Esophagus (tissue), 2 donors: Measurements from ENCODE around the gene TRIM4. TPM values are rescaled to one million over a fixed set of nuclear protein-coding genes. Genes with fewer than 3 reads are reported as not detected.
A peak's percentile ranks its signal among the peaks of the same experiment; 100 is the strongest.
"Not testable (repeated sequence)": the region's sequence is repeated elsewhere in the genome, so short reads cannot be mapped to it uniquely, and the experiment has no call there.

Experiments
- H3K27ac ChIP-seq, 2 donors: one replicate each; pipeline ENCODE4 v1.5.1; 2013; ENCODE audit warnings: low read depth in 2 of 2, mild to moderate bottlenecking in 2 of 2, inconsistent platforms in 1 of 2, low read length in 1 of 2, moderate library complexity in 1 of 2
- H3K27me3 ChIP-seq, 2 donors: one replicate each; pipeline ENCODE4 v1.6.1; 2013; ENCODE audit warnings: low read length in 2 of 2, control low read depth in 1 of 2, mild to moderate bottlenecking in 1 of 2; ENCODE audit not compliant: insufficient read depth in 2 of 2, control insufficient read depth in 1 of 2
- H3K36me3 ChIP-seq, 2 donors: one replicate each; pipeline ENCODE4 v1.6.1; 2013; ENCODE audit warnings: low read length in 1 of 2; ENCODE audit not compliant: control insufficient read depth in 2 of 2, insufficient read depth in 2 of 2
- H3K4me1 ChIP-seq, 2 donors: one replicate each; pipeline ENCODE4 v1.6.1; 2013; ENCODE audit warnings: low read length in 1 of 2; ENCODE audit not compliant: control insufficient read depth in 2 of 2, insufficient read depth in 2 of 2
- H3K4me3 ChIP-seq, 2 donors: one replicate each; pipeline ENCODE4 v1.5.1; 2013; ENCODE audit warnings: low read length in 2 of 2, mild to moderate bottlenecking in 2 of 2, low read depth in 1 of 2, moderate library complexity in 1 of 2
- H3K9me3 ChIP-seq, 2 donors: one replicate each; pipeline ENCODE4 v1.6.1; 2013; ENCODE audit warnings: mild to moderate bottlenecking in 2 of 2, low read depth in 1 of 2, low read length in 1 of 2, moderate library complexity in 1 of 2; ENCODE audit not compliant: control insufficient read depth in 2 of 2, insufficient read depth in 1 of 2
- WGBS, 2 donors: extraction: QIAGEN DNeasy Blood & Tissue Kit; methylation state at CpG; one replicate each; pipeline ENCODE4 v1.1.7; 2013; 5-methylcytosine and 5-hydroxymethylcytosine counted together
- polyA plus RNA-seq, 2 donors: library from polyadenylated mRNA; stranded (reverse); fragments of 200-250 nt; gene quantifications; one replicate each; pipeline ENCODE4 v1.2.3, GENCODE V29; 2013
- donor health status: healthy with polysubstance abuse.
- donor health status: Bipolar disorder and iron deficiency.

TRIM4 gene
- 10 to 100 TPM in 1 of 2 donors, 1 to 10 TPM in 1; 9.4 to 11.8 TPM for polyA plus RNA-seq

- WGBS, 2 donors: 1 to 2% methylated on average over 81 of the region's 81 CpGs
- peak within 1 kb of the TSS; percentile 92 to 94 for H3K27ac ChIP-seq
- no peaks in the 10 kb centered on the region for H3K36me3 ChIP-seq
- H3K9me3 ChIP-seq: no peaks in the 10 kb centered on the region
- no peaks in the 10 kb centered on the region for H3K4me1 ChIP-seq
- H3K27me3 ChIP-seq: no peaks in the 10 kb centered on the region
- peak within 1 kb of the TSS; percentile 78 to 92 for H3K4me3 ChIP-seq
These were observed at the start of gene TRIM4 for GRCh38 chr7:99918959-99919813. TSS of gene TRIM4 (minus strand) at chr7:99919530. CDS start at chr7:99919401, 129 bp downstream.

GRCh38 chr7:99958564-99959227 is 39.4 kb upstream of the TRIM4 start:
- Histone ChIP-seq H3K27me3 (no peaks in the 10 kb centered on the region), H3K4me3 (no peak overlapping the region), H3K36me3 (no peaks in the 10 kb centered on the region), H3K27ac (no peak overlapping the region), H3K9me3 (no peaks in the 10 kb centered on the region), H3K4me1 (no peaks in the 10 kb centered on the region)
- 76 to 80% methylated on average over 9 of the region's 9 CpGs for WGBS, 2 donors

GRCh38 chr7:99955247-99955646 is 35.9 kb upstream of the TRIM4 start:
- Histone ChIP-seq H3K27me3 (no peaks in the 10 kb centered on the region), H3K4me1 (no peaks in the 10 kb centered on the region)

GRCh38 chr7:99954643-99955042 is 35.3 kb upstream of the TRIM4 start:
- not testable (repeated sequence) for H3K9me3 ChIP-seq, H3K4me1 ChIP-seq, H3K36me3 ChIP-seq, H3K27ac ChIP-seq, H3K4me3 ChIP-seq, H3K27me3 ChIP-seq
- 84 to 93% methylated on average over 7 of the region's 7 CpGs for WGBS, 2 donors

More at GRCh38 chr7:99955247-99955646, 35.9 kb upstream of the TRIM4 start:
- no peaks in the 10 kb centered on the region for H3K9me3 ChIP-seq
- H3K4me3 ChIP-seq: no peak overlapping the region
- H3K36me3 ChIP-seq: no peaks in the 10 kb centered on the region
- H3K27ac ChIP-seq: no peak overlapping the region
- WGBS, 2 donors: 67 to 75% methylated on average over 6 of the region's 6 CpGs

GRCh38 chr7:99953649-99954048 is 34.3 kb upstream of the TRIM4 start:
- Histone ChIP-seq H3K4me1 (no peaks in the 10 kb centered on the region), H3K4me3 (no peak overlapping the region), H3K36me3 (no peaks in the 10 kb centered on the region), H3K27ac (peak overlapping the region; percentile 27 to 34), H3K9me3 (no peaks in the 10 kb centered on the region), H3K27me3 (no peaks in the 10 kb centered on the region)
- 61 to 66% methylated on average over 3 of the region's 3 CpGs for WGBS, 2 donors

- not testable (repeated sequence) for H3K4me3 ChIP-seq, H3K36me3 ChIP-seq, H3K9me3 ChIP-seq, H3K27ac ChIP-seq, H3K27me3 ChIP-seq, H3K4me1 ChIP-seq
- WGBS, 2 donors: 88% methylated on average over 4 of the region's 4 CpGs
These were observed 33.3 kb upstream of the TRIM4 start for GRCh38 chr7:99952649-99953048.

GRCh38 chr7:99950819-99951218 is 31.5 kb upstream of the TRIM4 start:
- not testable (repeated sequence) for H3K27ac ChIP-seq, H3K27me3 ChIP-seq
- 90 to 96% methylated on average over 6 of the region's 6 CpGs for WGBS, 2 donors

GRCh38 chr7:99949645-99950228 is 30.4 kb upstream of the TRIM4 start:
- 54 to 56% methylated on average over 3 of the region's 3 CpGs for WGBS, 2 donors

More at GRCh38 chr7:99950819-99951218, 31.5 kb upstream of the TRIM4 start:
- H3K9me3 ChIP-seq, H3K4me3 ChIP-seq, H3K36me3 ChIP-seq, H3K4me1 ChIP-seq: not testable (repeated sequence)

GRCh38 chr7:99947608-99948007 is 28.3 kb upstream of the TRIM4 start:
- H3K9me3 ChIP-seq: no peaks in the 10 kb centered on the region
- H3K4me3 ChIP-seq: no peak overlapping the region
- H3K27ac ChIP-seq: no peak overlapping the region
- H3K4me1 ChIP-seq: no peaks in the 10 kb centered on the region
- H3K36me3 ChIP-seq: no peaks in the 10 kb centered on the region
- WGBS, 2 donors: 74 to 92% methylated on average over 1 of the region's 1 CpG
- H3K27me3 ChIP-seq: no peaks in the 10 kb centered on the region

More at GRCh38 chr7:99949645-99950228, 30.4 kb upstream of the TRIM4 start:
- Histone ChIP-seq H3K4me3 (no peak overlapping the region), H3K9me3 (no peaks in the 10 kb centered on the region), H3K27me3 (no peaks in the 10 kb centered on the region), H3K27ac (no peak overlapping the region), H3K4me1 (no peaks in the 10 kb centered on the region), H3K36me3 (no peaks in the 10 kb centered on the region)
